T-helper 2 cell treated with Interferon-gamma antibody and Interleukin-4, amounts not matched to agents 100 ng/mL and 5 ng/mL, for 36 hours (primary cell): ENCODE results near the gene RPS19BP1. TPM values are rescaled to one million over a fixed set of nuclear protein-coding genes. Genes with fewer than 3 reads are reported as not detected.
"Not testable (repeated sequence)": the region's sequence is repeated elsewhere in the genome, so short reads cannot be mapped to it uniquely, and the experiment has no call there.

Experiments
- intact Hi-C: fragments of 100-400 bp; cut with micrococcal nuclease; formaldehyde crosslinking; loops from one replicate; pipeline ENCODE4 v1.15.1; 2023
- total RNA-seq: library from RNA; stranded (reverse); gene quantifications from 2 replicates; pipeline ENCODE4 v1.2.3, GENCODE V29; 2022

Gene RPS19BP1
- total RNA-seq, 1 donor from 2014 or later, result 67.7 TPM

DNA sequence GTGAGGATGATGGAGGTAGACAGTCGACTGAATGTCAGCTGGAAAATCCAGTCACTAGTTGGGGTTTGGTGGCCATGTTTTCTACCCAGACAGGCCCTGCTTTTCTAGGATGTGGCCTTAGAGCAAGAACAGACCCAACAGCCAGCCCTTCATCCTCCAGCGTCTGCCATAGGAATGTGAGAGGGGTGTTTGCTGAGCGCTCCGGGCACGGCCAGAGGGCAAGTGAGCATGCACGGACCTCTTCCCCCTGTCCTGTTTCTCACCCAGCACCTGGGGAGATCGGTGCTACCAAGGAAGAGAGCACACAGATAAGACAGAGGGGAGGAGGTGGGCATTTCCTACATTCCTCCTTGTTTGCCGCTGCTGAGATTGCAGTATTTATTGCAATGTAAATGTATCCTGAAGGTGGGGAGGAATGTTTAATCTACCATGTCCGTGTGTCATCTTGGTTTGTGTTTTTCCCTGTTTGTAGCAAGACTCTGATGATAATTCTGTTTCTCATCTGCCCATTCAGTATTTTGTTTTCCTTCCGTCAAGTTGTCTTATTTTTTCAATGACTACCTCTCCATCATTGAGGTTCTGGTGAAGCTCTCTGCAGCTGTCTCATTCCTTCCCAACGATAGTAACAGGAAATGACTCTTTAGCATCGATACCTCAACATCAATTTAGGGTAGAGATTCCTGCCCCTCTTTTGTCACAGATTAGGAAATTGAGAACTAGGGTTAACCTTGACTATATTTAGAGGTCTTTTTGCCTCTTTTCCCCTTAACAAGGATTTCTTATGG, 17.1 kb downstream of the RPS19BP1 start:
- intact Hi-C loops, result no loop called here

DNA sequence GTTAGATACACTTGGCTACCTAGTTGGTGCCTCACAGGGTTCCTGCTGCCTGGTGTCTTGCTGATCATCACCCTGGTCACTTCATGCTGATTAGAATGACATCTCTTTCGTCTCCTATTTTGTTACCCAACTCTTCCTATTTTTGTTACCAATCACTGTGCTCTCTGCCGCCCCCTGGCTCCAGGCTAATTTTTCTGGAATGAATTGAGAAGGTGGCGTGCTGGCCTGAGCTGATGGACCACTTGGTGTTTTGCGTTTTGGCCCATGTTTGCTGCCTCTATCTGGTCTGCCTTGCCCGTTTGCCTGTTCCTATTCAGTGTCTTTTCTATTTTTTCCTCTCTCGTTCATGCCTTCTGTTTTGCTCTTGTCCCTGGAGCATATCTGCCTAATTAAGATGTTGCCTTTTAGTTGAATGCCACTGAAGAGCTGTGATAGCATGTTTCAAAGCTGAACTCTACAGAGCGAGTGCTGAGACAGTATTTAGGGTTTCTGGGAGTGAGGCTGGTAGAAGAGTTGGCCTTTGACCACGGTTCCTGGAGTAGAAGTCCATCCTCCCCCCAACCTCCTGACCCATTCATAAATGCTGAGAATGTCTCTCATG, 18.1 kb downstream of the RPS19BP1 start:
- intact Hi-C loops, result no loop called here

DNA sequence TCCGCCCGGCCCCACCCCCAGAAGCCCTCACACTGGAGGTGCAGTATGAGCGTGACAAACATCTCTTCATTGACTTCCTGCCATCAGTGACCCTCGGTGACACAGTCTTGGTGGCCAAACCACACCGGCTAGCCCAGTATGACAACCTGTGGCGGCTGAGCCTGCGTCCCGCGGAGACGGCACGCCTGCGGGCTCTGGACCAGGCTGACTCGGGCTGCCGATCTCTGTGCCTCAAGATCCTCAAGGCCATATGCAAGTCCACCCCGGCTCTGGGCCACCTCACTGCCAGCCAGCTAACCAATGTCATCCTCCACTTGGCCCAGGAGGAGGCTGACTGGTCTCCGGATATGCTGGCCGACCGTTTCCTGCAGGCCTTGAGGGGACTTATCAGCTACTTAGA, 18.8 kb downstream of the RPS19BP1 start:
- intact Hi-C loops, result no loop called here

DNA sequence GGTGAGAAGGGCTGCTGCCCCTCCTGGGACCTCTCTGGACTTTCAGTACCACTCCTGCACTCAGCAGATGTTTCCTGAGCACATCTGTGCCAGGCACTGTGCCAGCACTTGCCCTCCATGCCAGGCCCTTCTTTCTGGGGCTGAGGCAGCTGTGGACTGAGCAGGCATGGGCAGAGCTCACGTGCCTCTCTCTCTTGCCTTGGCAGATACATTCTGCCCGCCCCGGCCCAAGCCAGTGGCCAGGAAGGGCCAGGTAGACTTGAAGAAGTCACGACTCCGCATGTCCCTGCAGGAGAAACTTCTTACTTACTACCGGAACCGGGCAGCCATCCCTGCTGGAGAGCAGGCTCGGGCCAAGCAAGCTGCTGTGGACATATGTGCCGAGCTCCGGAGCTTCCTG, 20.5 kb downstream of the RPS19BP1 start:
- intact Hi-C loops, result no loop called here

DNA sequence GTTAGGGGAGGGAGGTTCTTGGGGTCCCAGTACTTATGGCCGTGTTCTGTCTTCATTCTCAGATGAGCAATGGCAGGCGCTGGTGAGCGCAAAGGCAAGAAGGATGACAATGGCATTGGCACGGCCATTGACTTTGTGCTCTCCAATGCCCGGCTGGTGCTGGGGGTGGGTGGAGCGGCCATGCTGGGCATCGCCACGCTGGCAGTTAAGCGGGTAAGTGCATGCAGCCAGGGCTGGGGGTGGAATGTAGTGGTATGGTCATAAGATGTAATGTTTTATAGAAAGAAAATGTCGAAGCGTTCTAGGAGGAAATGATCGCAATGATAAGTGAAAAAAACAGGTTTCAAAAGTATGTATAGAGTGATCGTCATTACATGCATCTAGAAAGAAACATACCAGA, 21.3 kb downstream of the RPS19BP1 start:
- intact Hi-C loops, result no loop called here

DNA sequence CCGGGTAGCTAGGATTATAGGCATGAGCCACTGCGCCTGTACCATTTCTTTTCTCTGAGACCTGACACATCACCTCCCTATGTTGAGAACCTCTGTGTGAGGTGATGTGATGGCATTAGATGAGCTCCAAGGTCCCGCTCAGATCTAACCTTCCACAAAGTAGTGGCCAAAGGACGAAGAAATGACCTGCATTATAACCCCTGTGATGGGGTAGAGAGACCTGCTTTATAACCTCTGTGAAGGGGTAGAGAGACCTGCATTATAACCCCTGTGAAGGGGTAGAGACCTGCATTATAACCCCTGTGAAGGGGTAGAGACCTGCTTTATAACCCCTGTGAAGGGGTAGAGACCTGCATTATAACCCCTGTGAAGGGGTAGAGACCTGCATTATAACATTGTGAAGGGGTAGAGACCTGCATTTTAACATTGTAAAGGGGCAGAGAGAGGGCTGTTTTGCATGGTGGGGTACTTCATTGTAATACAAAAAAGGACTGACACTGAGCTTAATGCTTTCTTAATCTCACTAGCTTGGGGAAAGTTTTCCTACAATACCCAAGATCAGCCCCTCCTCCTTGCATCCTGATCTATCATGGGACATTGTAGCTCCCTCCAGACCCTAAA, 21.9 kb downstream of the RPS19BP1 start:
- intact Hi-C loops, result no loop called here

DNA sequence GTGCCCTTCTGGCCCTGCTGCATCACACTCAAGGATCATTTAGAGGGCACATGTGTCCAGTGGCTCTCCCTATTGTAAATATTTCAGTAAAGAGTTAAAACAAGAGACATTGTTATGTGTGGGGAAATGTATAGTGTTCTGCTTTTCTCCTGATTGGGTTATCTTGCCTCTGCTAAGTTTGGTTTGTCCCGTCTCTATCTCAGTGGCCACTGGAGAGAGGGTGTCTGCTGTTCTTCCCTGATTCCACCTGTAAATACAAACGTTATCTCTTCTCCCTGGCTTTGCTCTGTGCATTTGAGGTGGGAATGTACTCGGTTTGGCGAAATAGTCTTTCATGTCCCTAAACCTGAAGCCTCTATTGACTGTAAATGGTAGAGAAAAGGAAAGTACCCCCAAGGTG, 24.2 kb downstream of the RPS19BP1 start:
- intact Hi-C loops, result no loop called here

DNA sequence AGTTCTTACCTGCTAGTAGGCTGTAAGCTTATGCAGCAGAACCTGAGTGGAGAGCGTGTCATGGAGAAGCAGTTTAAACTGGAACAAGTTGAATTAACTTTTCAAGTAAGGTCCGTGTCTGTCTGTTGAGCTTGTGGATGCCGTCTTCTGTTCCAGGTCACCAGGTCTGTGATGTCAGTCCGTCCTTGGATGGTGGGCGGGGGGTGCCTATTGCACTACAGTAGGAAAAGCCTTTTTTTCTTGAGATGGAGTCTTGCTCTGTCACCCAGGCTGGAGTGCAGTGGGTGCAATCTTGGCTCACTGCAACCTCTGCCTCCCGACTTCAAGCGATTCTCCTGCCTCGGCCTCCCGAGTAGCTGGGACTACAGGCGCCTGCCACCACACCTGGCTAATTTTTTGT, 25.5 kb downstream of the RPS19BP1 start:
- intact Hi-C loops, result not testable (repeated sequence)

DNA sequence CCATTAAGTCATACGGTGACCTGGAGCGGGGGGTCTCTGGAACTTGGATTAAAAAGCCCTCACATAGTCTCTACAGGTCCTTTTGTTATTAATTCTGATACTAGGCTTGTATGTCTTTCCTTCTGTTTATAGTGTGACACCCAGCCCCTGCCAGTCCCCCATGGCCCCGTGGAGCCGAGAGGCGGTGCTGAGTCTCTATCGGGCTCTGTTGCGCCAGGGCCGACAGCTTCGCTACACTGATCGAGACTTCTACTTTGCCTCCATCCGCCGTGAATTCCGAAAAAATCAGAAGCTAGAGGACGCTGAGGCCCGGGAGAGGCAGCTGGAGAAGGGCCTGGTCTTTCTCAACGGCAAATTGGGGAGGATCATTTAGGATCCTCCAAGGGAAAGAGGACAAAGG, 28.5 kb downstream of the RPS19BP1 start:
- intact Hi-C loops, result no loop called here

DNA sequence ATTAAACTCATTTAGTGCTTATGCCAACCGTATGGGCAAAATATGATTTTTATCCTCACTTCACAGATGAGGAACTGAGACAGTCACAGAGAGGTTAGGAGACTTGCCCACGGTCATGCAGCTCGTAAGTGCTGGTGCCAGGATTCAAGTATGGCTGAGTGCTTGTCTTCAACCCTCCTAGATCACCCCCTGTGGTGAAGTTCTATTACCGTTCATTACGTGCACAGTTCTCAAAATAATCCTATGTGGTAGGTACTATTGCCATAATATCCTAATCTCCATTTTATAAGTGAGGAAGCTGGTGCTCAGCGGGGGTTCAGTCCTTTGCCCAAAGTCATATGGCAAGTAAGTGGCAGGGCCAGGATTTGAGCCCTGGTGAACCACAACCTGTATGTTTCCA, 28.9 kb downstream of the RPS19BP1 start:
- intact Hi-C loops, result no loop called here

DNA sequence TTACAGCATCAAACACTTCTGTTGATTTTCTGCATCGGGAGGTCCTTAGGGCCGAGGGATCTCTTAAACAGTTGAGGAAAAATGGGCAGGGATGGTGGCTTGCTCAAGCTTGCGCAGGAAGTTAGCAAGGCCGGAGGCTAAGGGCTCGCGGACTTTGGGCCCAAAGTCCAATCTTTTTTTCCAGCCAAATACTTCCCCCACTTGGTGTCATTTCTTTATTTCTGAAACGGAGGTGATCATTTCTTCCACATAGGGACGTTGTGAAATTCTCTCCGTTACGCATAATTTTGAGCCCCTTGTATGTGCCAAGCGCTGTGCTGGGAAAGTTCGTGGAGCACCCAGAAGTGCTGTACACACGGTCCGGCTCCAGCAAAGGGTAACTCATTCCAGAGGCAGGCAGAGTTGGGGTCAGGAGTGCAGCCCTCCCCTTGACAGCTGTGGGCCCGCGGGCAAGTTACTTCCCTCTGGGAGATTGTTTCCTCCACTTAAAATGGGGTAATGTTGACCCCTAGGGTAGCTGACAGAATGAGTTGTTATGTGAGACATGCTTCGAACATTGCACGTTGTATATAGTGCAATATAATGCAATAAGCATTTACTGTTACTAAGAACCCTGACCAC, 29.6 kb downstream of the RPS19BP1 start:
- intact Hi-C loops, result loop anchor here (1.0 kb wide), 2 partner anchors 17 to 29 kb away; partner anchors contain the start of genes ATF4 and RPS19BP1

DNA sequence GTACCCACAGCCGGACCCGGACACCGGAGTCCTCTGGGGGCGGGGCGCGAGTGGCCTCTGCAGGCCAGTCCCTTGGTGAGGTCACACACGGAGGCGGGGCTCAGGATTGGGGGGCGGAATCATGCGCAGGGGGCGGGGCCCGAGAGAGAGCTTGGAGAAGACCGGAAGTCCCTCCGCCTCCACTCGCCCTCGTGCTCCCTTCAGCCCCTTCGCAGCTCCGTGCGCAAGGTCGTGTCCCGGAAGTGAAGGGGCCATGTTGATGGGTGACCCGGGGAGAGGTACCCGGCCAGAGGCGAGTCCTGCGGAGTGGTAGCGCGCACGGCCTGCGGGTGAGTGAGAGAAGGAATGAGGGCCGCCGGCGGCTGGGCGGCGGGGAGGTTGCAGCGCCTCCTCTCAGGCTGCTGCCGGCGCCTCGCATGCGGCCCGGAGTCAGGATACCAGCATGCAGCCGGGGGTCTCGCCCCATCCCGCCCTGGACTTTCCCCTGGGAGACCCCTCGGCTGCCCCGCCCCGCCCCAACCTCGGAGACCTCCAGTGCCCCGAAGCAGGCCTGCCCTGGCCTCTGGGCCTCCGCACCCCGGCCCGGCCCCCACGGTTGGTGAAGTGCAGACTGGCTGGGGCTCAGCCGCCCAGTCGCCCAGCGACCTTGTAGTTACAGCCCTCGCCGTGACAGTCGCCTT, 30.3 kb downstream of the RPS19BP1 start, which contains the start of gene MIEF1:
Gene MIEF1, plus strand, starts transcription at position 182 of the 680 bp plus-strand sequence. CDS start 9,005 bp downstream, outside the sequence.
- intact Hi-C loops, result loop anchor here (1.0 kb wide), 2 partner anchors 18 to 30 kb away; partner anchors contain the start of genes ATF4 and RPS19BP1

DNA sequence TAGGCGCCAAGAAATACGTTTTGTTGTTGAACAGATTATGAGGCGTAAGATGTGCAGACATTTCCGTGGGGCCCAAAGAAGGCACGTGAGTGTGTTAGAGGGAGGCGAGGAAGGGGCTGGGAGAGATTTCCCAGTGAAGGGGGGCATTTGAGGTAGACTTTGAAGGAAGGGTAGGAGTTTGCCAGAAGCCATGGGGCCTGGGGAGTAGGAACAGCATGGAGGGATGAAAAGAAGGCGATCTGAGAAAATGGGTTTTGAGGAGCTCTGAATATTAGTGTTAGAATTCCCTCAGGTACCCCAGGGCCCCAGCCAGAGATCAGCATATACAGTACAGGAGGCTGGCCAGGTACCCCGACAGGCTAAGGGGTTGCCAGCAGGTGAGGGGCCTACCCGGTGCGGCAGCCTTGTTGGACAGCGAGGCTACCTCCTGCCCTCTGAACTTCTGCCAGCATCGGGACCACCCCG, 30.9 kb downstream of the RPS19BP1 start:
- intact Hi-C loops, result loop anchor here (1.0 kb wide), 2 partner anchors 19 to 31 kb away; partner anchors contain the start of genes ATF4 and RPS19BP1

DNA sequence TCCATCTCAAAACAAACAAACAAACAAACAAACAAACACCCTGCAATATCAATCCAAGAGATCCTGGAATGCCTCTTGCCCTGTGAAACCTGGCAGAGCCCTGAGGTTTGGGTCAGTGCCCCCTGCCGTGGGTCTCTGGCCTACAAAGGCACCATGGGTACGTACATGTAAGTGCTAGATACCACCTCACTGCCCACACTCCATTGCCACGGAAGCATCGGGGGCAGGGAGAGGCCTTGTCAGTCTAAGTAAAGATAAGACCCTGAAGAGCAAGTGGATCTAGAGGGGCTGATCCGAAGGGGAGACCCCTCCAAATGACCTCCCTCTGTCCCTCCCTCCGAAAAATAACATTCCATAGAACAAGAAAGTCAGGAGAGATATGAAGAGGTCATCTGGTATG, 32.4 kb downstream of the RPS19BP1 start:
- intact Hi-C loops, result no loop called here

DNA sequence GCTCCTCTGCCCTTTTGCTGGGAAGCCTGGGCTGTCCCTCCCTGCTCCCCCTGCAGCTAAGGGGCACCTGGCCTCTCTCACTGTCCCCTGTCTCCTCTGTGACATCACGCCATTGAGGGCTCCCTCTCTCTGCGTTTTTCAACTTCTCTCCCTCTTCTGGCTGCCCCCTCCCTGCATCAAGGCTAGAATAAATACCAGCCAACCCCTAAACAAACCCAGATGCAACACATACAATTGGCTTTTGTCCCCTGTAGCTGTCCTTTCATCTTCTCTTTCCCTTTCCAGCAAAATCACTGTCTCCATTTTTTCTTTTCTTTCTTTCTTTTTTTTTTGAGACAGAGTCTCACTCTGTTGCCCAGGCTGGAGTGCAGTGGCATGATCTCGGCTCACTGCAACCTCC, 33.7 kb downstream of the RPS19BP1 start:
- intact Hi-C loops, result loop anchor here (5.0 kb wide), 1 partner anchor 538 kb away; no protein-coding TSS in a partner anchor

DNA sequence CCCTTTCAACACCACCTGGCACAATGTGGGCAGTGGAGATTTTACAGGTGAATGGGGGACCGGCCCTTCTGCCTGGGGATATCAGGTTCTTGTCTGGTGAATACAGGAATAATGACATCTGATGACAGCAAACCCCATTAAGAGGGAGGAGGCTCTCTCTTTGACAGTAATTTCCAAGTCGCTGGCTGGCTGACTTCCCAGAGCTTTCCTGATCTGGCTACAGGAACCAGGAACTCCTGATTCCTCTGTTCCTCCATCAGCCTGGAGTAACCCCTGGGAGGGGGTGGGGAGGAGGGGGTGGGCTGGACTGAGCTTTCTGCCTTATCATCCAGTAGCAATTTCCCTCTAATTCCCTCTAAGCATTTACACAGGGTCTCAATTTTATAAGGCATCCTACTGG, 34.2 kb downstream of the RPS19BP1 start:
- intact Hi-C loops, result loop anchor here (5.0 kb wide), 1 partner anchor 539 kb away; no protein-coding TSS in a partner anchor

DNA sequence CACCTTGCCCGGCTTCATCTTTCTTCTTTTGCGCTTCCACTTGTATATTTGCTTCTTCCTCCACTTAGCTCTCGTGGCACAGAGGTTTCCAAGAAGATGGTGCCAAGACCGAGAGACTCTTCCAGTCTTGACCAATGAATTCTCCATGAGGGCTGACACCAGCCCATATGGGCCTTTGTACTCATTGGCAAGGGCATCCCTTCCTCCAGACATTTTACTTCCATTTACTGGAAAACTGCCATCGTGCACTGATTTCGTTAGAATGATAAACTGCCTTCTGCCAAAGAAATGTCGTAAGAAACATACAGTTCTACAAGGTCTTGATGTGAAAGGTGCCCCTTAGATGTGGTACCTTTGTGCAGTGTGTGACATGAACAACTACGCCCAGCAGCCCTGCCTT, 35.1 kb downstream of the RPS19BP1 start:
- intact Hi-C loops, result loop anchor here (5.0 kb wide), 1 partner anchor 540 kb away; no protein-coding TSS in a partner anchor

DNA sequence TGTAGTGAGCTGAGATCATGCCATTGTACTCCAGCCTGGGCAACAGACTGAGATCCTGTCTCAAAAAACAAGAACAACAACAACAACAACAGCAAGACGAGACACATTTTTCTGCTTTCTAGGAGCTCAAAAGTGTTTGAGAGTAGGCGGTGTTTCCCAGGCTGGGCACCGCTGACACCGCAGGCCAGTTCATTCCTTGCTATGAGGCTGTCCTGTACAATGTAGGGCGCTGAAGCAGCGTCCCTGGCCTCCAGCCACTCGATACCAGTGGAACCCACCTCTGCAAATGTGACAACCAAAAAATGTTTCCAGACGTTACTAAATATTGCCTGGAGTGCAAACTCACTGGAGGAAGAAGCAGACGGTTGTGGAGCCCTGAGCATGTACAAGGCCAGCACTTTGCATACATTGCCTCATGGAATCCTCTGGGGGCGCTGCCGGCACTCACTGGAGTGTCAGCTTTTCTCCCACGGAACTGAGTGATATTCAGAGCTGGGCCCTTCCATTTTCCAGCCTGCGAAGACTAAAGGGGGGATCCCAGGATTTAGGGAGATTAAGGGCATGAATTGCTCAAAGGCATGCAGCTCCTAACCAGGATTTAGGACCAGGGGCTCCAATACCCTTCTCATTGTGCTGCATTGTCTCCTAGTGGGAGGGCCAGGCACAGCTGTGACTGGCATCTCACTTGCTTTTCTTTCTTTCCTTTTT, 36.3 kb downstream of the RPS19BP1 start:
- intact Hi-C loops, result loop anchor here (5.0 kb wide), 1 partner anchor 541 kb away; no protein-coding TSS in a partner anchor

DNA sequence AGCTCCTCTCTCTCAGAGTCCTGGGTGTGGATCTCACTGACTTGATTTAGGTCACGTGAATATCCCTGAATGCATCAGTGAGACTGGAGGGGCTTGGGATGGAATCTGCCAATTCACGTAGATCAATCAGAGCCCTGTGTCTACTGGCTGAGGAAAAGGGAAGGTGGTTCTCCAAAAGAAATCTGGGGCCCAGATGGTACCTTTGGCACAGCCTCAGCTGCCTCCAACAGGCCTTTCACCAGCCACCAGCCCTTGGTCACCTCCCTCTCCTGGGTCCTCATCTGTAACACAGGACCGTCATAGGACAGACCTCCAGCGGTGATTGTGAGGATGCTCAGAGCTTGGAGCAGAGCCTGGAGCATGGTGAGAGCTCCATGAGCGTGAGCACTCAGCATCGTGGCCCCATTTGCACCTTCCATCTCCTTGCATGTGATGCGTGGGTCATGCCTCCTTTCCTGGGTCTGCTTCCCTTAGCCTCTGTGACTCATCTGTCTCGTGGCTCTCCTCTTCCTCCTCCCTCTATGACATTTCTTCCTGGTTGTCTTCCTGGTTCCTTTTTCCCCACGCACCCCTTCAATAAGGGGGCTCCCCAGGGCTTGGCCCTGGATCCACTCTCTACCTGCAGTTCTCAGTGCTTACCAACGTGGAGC, 38.0 kb downstream of the RPS19BP1 start:
- intact Hi-C loops, result loop anchor here (5.0 kb wide), 1 partner anchor 543 kb away; no protein-coding TSS in a partner anchor
